ENCODE measurements around the gene HAUS7. TPM values are rescaled to one million over a fixed set of nuclear protein-coding genes. Genes with fewer than 3 reads are reported as not detected.

Gene HAUS7
- total and polyA plus RNA-seq, 4 donors, result 11.6 to 36.2 (median 26.9) TPM

DNA sequence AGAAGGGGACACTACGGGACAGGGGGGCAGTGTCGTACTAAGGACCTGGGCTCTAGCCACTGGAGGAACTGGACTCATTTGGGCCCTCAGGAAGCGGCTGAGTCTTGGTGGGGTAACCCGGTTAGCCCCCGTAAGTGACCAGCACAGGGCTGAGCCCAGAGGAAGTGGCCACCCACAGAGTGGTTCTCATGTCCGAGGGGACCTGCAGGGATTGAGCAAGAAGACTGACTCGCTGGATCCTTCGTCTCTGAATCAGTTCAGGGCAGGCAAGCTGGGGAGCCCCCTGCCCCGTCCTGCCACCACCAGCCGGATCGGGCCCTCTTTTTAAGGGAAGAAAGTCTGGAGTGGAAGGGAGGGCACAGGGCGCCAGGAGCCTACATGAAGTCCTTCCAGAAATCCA is 23.7 kb upstream of the HAUS7 start:
- peaks cover 60% of the 10 kb centered on the region for H3K4me1 ChIP-seq (ENCODE audit: control insufficient read depth, insufficient read depth, low read length)
- H3K36me3 ChIP-seq (ENCODE audit: control insufficient read depth, insufficient read depth, low read length), result no peaks in the 10 kb centered on the region
- no peak for DNase-seq (ENCODE audit: low read depth in 4 of 6, low spot score in 6 of 6)
- H3K27me3 ChIP-seq (ENCODE audit: control insufficient read depth, insufficient read depth, low read length), result peaks cover 4% of the 10 kb centered on the region
- peak overlapping the region; percentile 1 for H3K4me3 ChIP-seq (ENCODE audit: low read depth, low read length)
- H3K9me3 ChIP-seq (ENCODE audit: control insufficient read depth, insufficient read depth, low read length), result no peaks in the 10 kb centered on the region
- H3K27ac ChIP-seq (ENCODE audit: low read depth, low read length), result peak overlapping the region; percentile 36
- WGBS (ENCODE audit: insufficient coverage), result 85% methylated on average over 11 of the region's 12 CpGs

DNA sequence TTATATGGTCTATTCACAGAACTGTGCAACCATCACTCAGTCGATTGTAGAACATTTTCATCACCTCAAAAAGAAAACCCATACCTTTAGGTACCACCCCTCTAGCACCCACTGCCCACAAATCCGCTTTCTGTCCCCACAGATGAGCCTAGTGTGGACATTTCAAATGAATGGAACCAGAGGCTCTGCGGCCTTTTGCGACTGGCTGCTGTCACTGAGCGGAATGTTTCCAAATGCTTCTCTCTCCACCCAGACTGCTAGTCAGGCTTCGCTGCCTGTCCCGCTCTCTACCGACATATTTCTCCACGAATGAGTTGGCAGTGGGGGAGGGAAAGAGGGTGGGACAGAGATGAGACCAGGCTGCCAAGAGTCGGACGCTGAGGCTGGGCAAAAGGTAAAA is 22.7 kb upstream of the HAUS7 start:
- Histone ChIP-seq H3K36me3 (ENCODE audit: control insufficient read depth, insufficient read depth, low read length) (no peaks in the 10 kb centered on the region), H3K27ac (ENCODE audit: low read depth, low read length) (no peak overlapping the region), H3K9me3 (ENCODE audit: control insufficient read depth, insufficient read depth, low read length) (no peaks in the 10 kb centered on the region), H3K4me3 (ENCODE audit: low read depth, low read length) (no peak overlapping the region), H3K4me1 (ENCODE audit: control insufficient read depth, insufficient read depth, low read length) (peaks cover 67% of the 10 kb centered on the region), H3K27me3 (ENCODE audit: control insufficient read depth, insufficient read depth, low read length) (peaks cover 4% of the 10 kb centered on the region)
- DNase-seq (ENCODE audit: low read depth in 4 of 6, low spot score in 6 of 6), result no peak
- whole genome bisulfite sequencing (ENCODE audit: insufficient coverage), result 91% methylated on average over 4 of the region's 11 CpGs

DNA sequence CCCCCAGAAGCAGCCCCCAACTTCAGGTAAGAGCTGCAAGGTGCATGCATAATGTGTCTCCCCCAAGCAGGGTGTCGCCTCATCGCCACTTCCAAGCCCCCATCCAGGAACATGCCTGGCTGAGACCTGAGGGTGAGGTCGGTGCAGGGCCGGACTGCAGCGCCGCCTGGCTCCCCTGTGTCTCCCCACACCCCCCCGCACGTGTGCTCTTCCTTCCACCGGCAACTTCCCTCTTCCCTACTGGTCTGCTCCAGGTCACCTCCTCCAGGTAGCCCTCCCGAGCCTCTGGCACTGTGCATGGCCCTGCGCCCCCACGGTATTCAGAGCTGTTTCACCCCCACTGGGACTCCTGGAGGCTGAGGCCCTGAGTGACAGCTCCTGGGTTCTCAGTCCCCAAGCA is 22.2 kb upstream of the HAUS7 start:
- Histone ChIP-seq H3K4me3 (ENCODE audit: low read depth, low read length) (no peak overlapping the region), H3K9me3 (ENCODE audit: control insufficient read depth, insufficient read depth, low read length) (no peaks in the 10 kb centered on the region), H3K36me3 (ENCODE audit: control insufficient read depth, insufficient read depth, low read length) (no peaks in the 10 kb centered on the region), H3K4me1 (ENCODE audit: control insufficient read depth, insufficient read depth, low read length) (peaks cover 68% of the 10 kb centered on the region), H3K27me3 (ENCODE audit: control insufficient read depth, insufficient read depth, low read length) (peaks cover 4% of the 10 kb centered on the region), H3K27ac (ENCODE audit: low read depth, low read length) (no peak overlapping the region)
- 85% methylated on average over 12 of the region's 12 CpGs for WGBS (ENCODE audit: insufficient coverage)
- DNase-seq (ENCODE audit: low read depth in 4 of 6, low spot score in 6 of 6), result no peak

DNA sequence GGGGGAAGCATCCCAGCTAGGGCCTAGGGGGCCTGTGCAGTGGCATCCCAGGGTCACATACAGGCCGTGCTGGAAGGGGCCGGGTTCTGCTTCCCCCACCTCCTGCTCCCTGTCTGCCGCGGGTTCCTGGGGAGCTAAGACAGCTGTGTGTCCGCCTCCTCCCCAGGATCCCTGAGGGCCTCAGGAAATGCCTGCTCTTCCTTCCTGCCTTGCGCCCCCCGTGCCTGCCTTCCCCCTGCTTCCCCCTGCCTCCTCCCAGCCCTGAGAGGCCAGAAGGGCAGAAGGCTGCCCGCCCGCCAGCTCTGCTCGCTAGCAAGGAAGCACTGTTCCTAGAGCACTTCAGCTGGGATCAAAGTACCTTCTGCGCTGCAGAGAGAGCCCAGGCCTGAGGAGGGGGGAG is 21.5 kb upstream of the HAUS7 start:
- WGBS (ENCODE audit: insufficient coverage), result 63% methylated on average over 11 of the region's 11 CpGs
- no peak overlapping the region for H3K27ac ChIP-seq (ENCODE audit: low read depth, low read length)
- H3K4me1 ChIP-seq (ENCODE audit: control insufficient read depth, insufficient read depth, low read length), result peaks cover 74% of the 10 kb centered on the region
- H3K36me3 ChIP-seq (ENCODE audit: control insufficient read depth, insufficient read depth, low read length), result no peaks in the 10 kb centered on the region
- H3K9me3 ChIP-seq (ENCODE audit: control insufficient read depth, insufficient read depth, low read length), result no peaks in the 10 kb centered on the region
- H3K27me3 ChIP-seq (ENCODE audit: control insufficient read depth, insufficient read depth, low read length), result peaks cover 4% of the 10 kb centered on the region
- no peak overlapping the region for H3K4me3 ChIP-seq (ENCODE audit: low read depth, low read length)
- DNase-seq (ENCODE audit: low read depth in 4 of 6, low spot score in 6 of 6), result no peak

DNA sequence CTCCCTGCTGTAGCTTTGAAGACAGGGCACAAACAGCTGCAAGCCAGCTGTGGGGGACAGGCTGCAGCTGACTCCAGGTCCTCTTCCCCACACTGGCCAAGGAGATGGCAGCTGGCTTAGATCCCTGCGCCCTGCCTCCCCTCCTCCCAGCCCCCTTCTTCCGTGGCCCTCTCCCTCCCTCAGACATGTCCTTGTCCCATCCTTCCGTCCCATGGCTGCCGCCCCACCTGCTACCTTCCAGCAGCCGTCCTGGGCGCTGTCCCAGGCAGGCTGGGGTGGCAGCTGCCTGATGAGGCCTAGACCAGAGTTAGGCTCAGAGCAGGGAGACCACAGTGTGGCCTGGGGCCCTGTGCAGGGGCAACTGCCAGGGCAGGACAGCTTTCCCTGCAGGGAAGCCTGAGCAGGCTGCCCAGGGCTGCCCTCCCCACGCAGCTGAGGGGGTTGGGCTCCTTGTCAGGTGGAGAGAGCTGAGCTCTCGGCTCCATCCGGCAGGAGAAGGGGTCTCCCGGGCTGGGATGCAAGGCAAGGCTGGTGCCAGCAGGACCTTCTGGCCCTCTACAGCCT is 21.1 kb upstream of the HAUS7 start:
- Histone ChIP-seq H3K36me3 (ENCODE audit: control insufficient read depth, insufficient read depth, low read length) (no peaks in the 10 kb centered on the region), H3K4me1 (ENCODE audit: control insufficient read depth, insufficient read depth, low read length) (peaks cover 77% of the 10 kb centered on the region), H3K4me3 (ENCODE audit: low read depth, low read length) (no peak overlapping the region), H3K27me3 (ENCODE audit: control insufficient read depth, insufficient read depth, low read length) (peaks cover 4% of the 10 kb centered on the region), H3K9me3 (ENCODE audit: control insufficient read depth, insufficient read depth, low read length) (no peaks in the 10 kb centered on the region), H3K27ac (ENCODE audit: low read depth, low read length) (no peak overlapping the region)
- WGBS (ENCODE audit: insufficient coverage), result 60% methylated on average over 10 of the region's 10 CpGs
- no peak for DNase-seq (ENCODE audit: low read depth in 4 of 6, low spot score in 6 of 6)

DNA sequence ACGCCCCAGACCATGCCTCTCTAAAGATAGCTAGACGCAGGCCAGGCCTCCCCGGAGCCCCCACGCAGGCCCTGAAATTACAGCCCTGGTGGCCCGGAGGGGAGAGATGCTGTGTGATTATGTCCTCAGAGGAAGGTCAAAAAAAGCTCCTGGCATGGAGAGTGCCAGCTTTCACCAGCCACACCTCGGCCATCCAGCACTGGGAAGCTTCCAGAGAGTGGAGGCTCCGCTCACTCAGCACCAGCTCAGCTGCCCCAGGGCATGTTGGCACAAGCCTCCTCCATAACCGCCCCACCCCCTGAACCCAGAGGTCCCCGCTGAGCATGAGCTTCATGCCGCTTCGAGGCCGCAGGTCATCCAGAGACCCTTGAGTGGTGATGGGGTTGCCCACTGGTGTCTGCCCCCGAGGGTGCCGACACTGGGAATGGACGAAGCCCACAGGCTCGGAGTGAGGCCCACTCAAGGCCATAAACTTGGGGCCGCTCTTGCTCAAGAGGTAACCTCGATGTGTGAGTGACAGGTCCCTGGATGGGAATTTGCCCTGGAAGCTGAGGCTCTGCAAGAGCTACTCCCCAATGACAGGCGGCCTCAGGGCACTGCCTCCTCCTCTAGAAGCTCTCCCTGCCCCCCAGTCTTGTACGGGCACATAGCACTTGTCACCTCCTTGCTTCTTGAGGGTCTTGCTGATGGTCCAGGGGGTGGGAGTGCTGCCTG is 20.0 kb upstream of the HAUS7 start:
- no peak overlapping the region for H3K27ac ChIP-seq (ENCODE audit: low read depth, low read length)
- H3K4me1 ChIP-seq (ENCODE audit: control insufficient read depth, insufficient read depth, low read length), result peaks cover 76% of the 10 kb centered on the region
- no peak for DNase-seq (ENCODE audit: low read depth in 4 of 6, low spot score in 6 of 6)
- no peaks in the 10 kb centered on the region for H3K9me3 ChIP-seq (ENCODE audit: control insufficient read depth, insufficient read depth, low read length)
- 86% methylated on average over 16 of the region's 20 CpGs for WGBS (ENCODE audit: insufficient coverage)
- no peak overlapping the region for H3K4me3 ChIP-seq (ENCODE audit: low read depth, low read length)
- H3K36me3 ChIP-seq (ENCODE audit: control insufficient read depth, insufficient read depth, low read length), result no peaks in the 10 kb centered on the region
- H3K27me3 ChIP-seq (ENCODE audit: control insufficient read depth, insufficient read depth, low read length), result peaks cover 2% of the 10 kb centered on the region

DNA sequence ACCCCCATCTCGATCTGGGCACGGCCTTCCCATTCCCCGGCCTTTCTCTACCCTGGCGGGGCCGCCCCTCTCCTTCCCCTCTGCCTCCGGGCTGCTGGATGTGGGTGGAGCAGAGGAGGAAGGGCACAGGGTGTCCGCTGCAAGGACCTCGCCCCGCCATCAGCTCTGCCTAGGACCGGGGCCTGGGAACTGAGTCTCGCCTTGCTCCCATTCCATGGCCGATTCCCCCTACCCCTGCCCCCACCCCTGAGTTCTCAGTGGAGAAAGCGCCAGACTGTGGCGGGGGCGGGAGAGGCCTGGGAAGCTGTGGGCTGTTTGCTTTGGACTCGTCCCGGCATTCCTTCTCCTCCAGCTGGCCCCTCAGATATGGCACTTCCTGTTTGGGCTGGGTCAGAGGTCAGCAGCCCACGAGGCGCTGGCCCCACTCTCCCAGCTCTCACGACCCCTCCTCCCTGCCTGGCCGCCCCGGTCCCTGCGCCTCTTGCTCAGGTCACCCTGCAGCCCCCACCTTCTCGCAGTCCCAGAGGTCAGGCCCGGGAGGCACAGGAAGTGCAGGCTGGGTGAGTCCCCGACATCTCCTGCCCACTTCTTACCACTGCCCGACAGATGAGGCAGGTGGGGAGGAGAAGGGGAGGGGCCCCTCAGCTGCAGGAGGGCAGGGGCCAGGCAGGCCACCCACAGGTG is 18.0 kb upstream of the HAUS7 start:
- no peaks in the 10 kb centered on the region for H3K27me3 ChIP-seq (ENCODE audit: control insufficient read depth, insufficient read depth, low read length)
- no peaks in the 10 kb centered on the region for H3K9me3 ChIP-seq (ENCODE audit: control insufficient read depth, insufficient read depth, low read length)
- DNase-seq (ENCODE audit: low read depth in 4 of 6, low spot score in 6 of 6), result peak in 1 of 6 donors; percentile 50
- H3K36me3 ChIP-seq (ENCODE audit: control insufficient read depth, insufficient read depth, low read length), result no peaks in the 10 kb centered on the region
- peak overlapping the region; percentile 47 for H3K27ac ChIP-seq (ENCODE audit: low read depth, low read length)
- H3K4me1 ChIP-seq (ENCODE audit: control insufficient read depth, insufficient read depth, low read length), result peaks cover 65% of the 10 kb centered on the region
- WGBS (ENCODE audit: insufficient coverage), result 45% methylated on average over 4 of the region's 27 CpGs
- H3K4me3 ChIP-seq (ENCODE audit: low read depth, low read length), result no peak overlapping the region

DNA sequence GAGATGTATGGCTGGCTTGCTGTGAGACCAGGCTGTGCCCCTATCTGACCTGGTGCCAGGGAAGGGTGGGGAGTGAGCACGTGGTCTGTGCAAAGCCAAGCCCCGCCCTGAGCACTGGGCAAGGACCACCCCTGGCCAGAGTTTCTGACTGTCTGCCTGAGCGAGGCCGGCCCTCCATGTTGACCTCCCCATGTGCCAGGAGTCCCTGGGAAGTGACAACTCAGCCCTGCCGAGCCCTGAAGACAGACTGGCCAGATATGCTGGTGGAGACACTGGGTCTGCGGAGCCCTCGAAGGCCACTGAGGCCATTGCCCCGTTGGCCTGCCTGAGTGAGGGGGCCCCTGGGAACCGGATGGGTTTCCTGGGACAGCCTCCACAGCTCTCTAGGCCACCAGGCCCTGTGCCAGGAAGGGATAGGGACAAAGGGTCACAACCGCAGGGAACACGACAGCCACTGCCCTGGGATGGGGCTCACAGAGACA is 17.3 kb upstream of the HAUS7 start:
- H3K27me3 ChIP-seq (ENCODE audit: control insufficient read depth, insufficient read depth, low read length), result no peaks in the 10 kb centered on the region
- H3K9me3 ChIP-seq (ENCODE audit: control insufficient read depth, insufficient read depth, low read length), result no peaks in the 10 kb centered on the region
- DNase-seq (ENCODE audit: low read depth in 4 of 6, low spot score in 6 of 6), result no peak
- H3K4me3 ChIP-seq (ENCODE audit: low read depth, low read length), result no peak overlapping the region
- peaks cover 61% of the 10 kb centered on the region for H3K4me1 ChIP-seq (ENCODE audit: control insufficient read depth, insufficient read depth, low read length)
- 70% methylated on average over 11 of the region's 11 CpGs for WGBS (ENCODE audit: insufficient coverage)
- peaks cover under 1% of the 10 kb centered on the region for H3K36me3 ChIP-seq (ENCODE audit: control insufficient read depth, insufficient read depth, low read length)
- peak overlapping the region; percentile 47 for H3K27ac ChIP-seq (ENCODE audit: low read depth, low read length)

DNA sequence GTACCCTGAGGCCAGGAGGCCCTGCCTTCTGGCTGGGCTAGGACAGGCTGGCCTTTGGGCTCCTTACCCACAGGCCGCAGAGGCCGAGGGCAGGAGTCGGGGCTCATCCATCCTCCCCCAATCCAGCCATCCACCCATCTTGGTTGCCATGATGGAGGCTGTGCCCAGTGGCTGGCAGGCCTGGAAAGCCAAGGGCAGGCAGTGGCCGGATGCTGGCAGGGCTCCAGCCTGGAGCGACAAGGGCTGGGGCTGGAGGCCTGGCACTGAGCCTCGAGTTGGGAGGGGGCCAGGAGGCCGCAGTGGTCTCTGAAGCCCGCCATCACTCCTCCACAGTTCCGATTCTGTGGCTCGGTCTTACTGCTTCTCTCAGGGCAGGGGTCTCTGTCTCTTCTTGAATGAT is 15.8 kb upstream of the HAUS7 start:
- no peaks in the 10 kb centered on the region for H3K9me3 ChIP-seq (ENCODE audit: control insufficient read depth, insufficient read depth, low read length)
- no peaks in the 10 kb centered on the region for H3K27me3 ChIP-seq (ENCODE audit: control insufficient read depth, insufficient read depth, low read length)
- DNase-seq (ENCODE audit: low read depth in 4 of 6, low spot score in 6 of 6), result peak in 1 of 6 donors; percentile 38
- peaks cover 3% of the 10 kb centered on the region for H3K36me3 ChIP-seq (ENCODE audit: control insufficient read depth, insufficient read depth, low read length)
- peaks cover 47% of the 10 kb centered on the region for H3K4me1 ChIP-seq (ENCODE audit: control insufficient read depth, insufficient read depth, low read length)
- 64% methylated on average over 9 of the region's 10 CpGs for WGBS (ENCODE audit: insufficient coverage)
- H3K4me3 ChIP-seq (ENCODE audit: low read depth, low read length), result no peak overlapping the region
- H3K27ac ChIP-seq (ENCODE audit: low read depth, low read length), result no peak overlapping the region

Data from spinal cord (tissue), 10 donors.